ENCODE results near the gene ABCC8. TPM values are rescaled to one million over a fixed set of nuclear protein-coding genes. Genes with fewer than 3 reads are reported as not detected.
A peak's percentile ranks its signal among the peaks of the same experiment; 100 is the strongest.

Gene ABCC8
- total RNA-seq, 6 experiments from 2014 or later = 1.3 to 1.5 TPM; not detected in 4

DNA sequence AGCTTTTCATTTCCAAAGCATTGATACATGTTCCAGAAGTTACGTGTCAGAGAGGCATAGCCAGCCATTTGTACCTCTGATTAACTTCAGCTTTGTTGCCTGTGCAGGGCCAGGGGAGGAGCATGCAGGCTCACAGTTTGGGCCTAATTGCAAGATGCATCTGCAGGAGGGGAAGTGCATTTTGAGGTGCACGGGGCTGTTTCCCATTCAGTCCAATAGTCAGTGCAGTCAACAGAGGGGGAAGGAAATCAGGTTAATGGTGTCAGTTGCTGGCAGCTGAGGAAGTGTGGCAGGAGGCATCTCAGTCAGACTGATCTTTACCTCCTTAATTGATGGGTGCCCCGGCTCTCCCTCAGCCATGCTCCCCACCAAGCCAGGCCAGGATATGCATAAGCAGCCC is 39.3 kb downstream of the ABCC8 start:
- H3K4me3 ChIP-seq = no peak overlapping the region
- H3K27ac ChIP-seq = no peak overlapping the region
- ATAC-seq (no peak), DNase-seq (no peak)
- no peaks in the 10 kb centered on the region for H3K36me3 ChIP-seq
- WGBS (ENCODE audit: insufficient coverage, low coverage, low lambda C conversion rate, missing lambda C conversion rate) = 62% methylated on average over 2 of the region's 3 CpGs
- H3K4me1 ChIP-seq = no peaks in the 10 kb centered on the region
- intact Hi-C loops (cut with DNase I) = no loop called here
- TF ChIP-seq, protein P1, sequence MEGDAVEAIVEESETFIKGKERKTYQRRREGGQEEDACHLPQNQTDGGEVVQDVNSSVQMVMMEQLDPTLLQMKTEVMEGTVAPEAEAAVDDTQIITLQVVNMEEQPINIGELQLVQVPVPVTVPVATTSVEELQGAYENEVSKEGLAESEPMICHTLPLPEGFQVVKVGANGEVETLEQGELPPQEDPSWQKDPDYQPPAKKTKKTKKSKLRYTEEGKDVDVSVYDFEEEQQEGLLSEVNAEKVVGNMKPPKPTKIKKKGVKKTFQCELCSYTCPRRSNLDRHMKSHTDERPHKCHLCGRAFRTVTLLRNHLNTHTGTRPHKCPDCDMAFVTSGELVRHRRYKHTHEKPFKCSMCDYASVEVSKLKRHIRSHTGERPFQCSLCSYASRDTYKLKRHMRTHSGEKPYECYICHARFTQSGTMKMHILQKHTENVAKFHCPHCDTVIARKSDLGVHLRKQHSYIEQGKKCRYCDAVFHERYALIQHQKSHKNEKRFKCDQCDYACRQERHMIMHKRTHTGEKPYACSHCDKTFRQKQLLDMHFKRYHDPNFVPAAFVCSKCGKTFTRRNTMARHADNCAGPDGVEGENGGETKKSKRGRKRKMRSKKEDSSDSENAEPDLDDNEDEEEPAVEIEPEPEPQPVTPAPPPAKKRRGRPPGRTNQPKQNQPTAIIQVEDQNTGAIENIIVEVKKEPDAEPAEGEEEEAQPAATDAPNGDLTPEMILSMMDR (IDR thresholded peaks at IDR 0.05) = no peak
- TF ChIP-seq POLR2A (IDR thresholded peaks at IDR 0.05) = no peak
- no peaks in the 10 kb centered on the region for H3K9me3 ChIP-seq
- no peaks in the 10 kb centered on the region for H3K27me3 ChIP-seq

DNA sequence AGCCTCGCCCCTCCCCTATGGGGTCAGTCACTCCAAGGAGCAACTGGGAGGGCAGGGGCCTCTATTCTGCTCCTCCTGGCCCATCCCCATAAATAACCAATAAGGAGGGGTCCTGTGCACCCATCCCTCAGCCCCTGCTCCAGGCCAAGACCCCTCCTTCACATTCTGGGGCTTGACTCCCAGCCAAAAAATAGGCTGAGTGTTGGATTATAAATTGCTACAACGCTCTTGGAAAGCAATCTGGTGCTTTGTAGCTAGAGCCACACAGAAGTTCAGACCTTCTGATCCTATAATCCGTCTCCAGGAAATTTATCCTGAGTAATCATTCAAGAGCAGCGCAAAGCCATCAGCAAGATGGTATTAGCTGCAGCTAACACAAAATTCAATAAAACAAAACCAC is 42.5 kb downstream of the ABCC8 start:
- Histone ChIP-seq H3K9me3 (no peaks in the 10 kb centered on the region), H3K4me3 (no peak overlapping the region), H3K27me3 (no peaks in the 10 kb centered on the region), H3K36me3 (no peaks in the 10 kb centered on the region), H3K27ac (no peak overlapping the region), H3K4me1 (peaks cover 0 to 3% (median 0%) of the 10 kb centered on the region in 4 donors)
- TF ChIP-seq, protein P1 (IDR thresholded peaks at IDR 0.05) = no peak
- WGBS (ENCODE audit: insufficient coverage, low coverage, low lambda C conversion rate, missing lambda C conversion rate) = 78% methylated on average over 3 of the region's 4 CpGs
- DNase-seq (no peak), ATAC-seq (no peak)
- intact Hi-C loops (cut with DNase I) = no loop called here

DNA sequence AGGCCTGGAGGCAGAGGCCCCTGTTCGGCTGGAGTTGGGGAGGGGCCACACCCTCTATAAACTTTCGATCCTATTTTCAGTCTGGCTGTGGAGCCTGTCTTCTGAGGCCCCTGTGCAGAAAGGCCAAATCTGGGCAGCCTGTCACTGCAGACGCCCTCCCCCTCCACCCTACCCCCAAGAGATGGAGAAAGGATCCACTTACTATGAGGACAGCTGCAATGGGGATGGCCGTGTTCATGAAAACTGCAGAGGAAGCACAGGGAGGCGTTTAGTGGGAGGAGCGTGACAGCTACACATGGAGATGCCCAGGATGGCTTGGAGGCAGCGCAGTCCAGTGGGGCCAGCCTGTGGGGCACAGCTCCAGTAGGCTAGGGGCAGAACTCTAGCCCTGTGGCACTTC is 44.6 kb downstream of the ABCC8 start:
- Histone ChIP-seq H3K27me3 (no peaks in the 10 kb centered on the region), H3K9me3 (no peaks in the 10 kb centered on the region), H3K4me1 (peaks cover 0 to 3% (median 0%) of the 10 kb centered on the region in 4 donors), H3K4me3 (no peak overlapping the region), H3K36me3 (no peaks in the 10 kb centered on the region), H3K27ac (no peak overlapping the region)
- TF ChIP-seq, protein P1 (IDR thresholded peaks at IDR 0.05) = no peak
- DNase-seq (no peak), ATAC-seq (no peak)
- intact Hi-C loops (cut with DNase I) = no loop called here
- 66% methylated on average over 4 of the region's 7 CpGs for WGBS (ENCODE audit: insufficient coverage, low coverage, low lambda C conversion rate, missing lambda C conversion rate)

DNA sequence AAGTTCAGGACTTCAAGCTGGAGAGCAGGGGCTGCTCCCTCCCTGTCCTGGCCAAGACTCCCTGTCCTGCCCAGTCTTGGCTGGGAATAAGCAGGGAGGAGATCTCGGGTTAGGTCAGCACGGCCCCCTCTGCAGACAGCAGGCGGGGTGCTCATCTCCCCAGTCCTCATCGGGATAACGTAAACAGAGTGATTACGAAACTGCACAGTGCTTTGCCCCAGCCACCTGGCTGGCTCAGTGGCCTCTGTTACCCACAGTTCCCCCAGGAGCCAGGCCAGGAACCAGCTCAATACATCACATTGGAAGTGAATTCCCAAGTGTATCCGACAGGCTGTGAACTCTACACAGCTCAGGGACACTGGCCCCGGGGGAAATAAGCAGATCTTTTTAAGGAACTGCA is 45.5 kb downstream of the ABCC8 start:
- ATAC-seq (peak; percentile 36 to 95 (median 60)), DNase-seq (peak in 2 of 3 donors; percentile 57 to 81)
- intact Hi-C loops (cut with DNase I) = no loop called here
- Histone ChIP-seq H3K36me3 (no peaks in the 10 kb centered on the region), H3K27me3 (no peaks in the 10 kb centered on the region), H3K27ac (no peak overlapping the region), H3K4me1 (peaks cover 0 to 3% (median 0%) of the 10 kb centered on the region in 4 donors), H3K4me3 (no peak overlapping the region), H3K9me3 (no peaks in the 10 kb centered on the region)
- WGBS (ENCODE audit: insufficient coverage, low coverage, low lambda C conversion rate, missing lambda C conversion rate) = 6% methylated on average over 2 of the region's 8 CpGs
- TF ChIP-seq, protein P1 (IDR thresholded peaks at IDR 0.05) = no peak
- no peak for TF ChIP-seq POLR2A (IDR thresholded peaks at IDR 0.05)

DNA sequence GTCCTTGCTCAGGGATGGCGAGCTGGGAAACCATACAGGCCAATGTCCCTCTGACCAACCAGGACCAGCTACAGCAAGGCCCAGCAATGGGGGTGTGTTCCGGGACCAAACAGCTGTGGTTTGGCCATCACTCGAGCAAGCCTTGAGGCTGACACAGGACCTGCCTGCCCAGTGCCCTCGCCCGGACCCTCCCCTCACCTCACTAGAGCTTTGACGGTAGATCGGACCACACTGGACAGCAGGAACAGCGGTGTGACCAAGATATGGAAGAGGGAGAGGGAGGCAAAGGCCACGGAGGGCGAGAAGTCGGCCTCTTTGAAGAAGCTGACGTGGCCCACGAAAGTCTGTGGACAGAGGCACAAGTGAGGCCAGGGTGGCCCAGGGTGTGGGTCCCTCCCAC is 46.0 kb downstream of the ABCC8 start:
- TF ChIP-seq POLR2A (IDR thresholded peaks at IDR 0.05) = no peak
- TF ChIP-seq, protein P1 (IDR thresholded peaks at IDR 0.05) = no peak
- no peak overlapping the region for H3K27ac ChIP-seq
- DNase-seq (no peak), ATAC-seq (peak in 1 of 4 donors; percentile 12)
- peaks cover 0 to 3% (median 0%) of the 10 kb centered on the region in 4 donors for H3K4me1 ChIP-seq
- no peaks in the 10 kb centered on the region for H3K27me3 ChIP-seq
- 94% methylated on average over 6 of the region's 13 CpGs for WGBS (ENCODE audit: insufficient coverage, low coverage, low lambda C conversion rate, missing lambda C conversion rate)
- H3K36me3 ChIP-seq = no peaks in the 10 kb centered on the region
- no peaks in the 10 kb centered on the region for H3K9me3 ChIP-seq
- intact Hi-C loops (cut with DNase I) = no loop called here
- no peak overlapping the region for H3K4me3 ChIP-seq

Data from right lobe of liver (tissue), 6 donors.